ENCODE measurements around the gene MARCHF5. TPM values are rescaled to one million over a fixed set of nuclear protein-coding genes. Genes with fewer than 3 reads are reported as not detected.

MARCHF5 gene, protein sequence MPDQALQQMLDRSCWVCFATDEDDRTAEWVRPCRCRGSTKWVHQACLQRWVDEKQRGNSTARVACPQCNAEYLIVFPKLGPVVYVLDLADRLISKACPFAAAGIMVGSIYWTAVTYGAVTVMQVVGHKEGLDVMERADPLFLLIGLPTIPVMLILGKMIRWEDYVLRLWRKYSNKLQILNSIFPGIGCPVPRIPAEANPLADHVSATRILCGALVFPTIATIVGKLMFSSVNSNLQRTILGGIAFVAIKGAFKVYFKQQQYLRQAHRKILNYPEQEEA
- 10 to 100 TPM in 1 of 2 donors, 1 to 10 TPM in 1; 9.7 to 18.4 TPM for total RNA-seq
- polyA plus RNA-seq: 10 to 100 TPM; 15.0 to 18.1 TPM

DNA sequence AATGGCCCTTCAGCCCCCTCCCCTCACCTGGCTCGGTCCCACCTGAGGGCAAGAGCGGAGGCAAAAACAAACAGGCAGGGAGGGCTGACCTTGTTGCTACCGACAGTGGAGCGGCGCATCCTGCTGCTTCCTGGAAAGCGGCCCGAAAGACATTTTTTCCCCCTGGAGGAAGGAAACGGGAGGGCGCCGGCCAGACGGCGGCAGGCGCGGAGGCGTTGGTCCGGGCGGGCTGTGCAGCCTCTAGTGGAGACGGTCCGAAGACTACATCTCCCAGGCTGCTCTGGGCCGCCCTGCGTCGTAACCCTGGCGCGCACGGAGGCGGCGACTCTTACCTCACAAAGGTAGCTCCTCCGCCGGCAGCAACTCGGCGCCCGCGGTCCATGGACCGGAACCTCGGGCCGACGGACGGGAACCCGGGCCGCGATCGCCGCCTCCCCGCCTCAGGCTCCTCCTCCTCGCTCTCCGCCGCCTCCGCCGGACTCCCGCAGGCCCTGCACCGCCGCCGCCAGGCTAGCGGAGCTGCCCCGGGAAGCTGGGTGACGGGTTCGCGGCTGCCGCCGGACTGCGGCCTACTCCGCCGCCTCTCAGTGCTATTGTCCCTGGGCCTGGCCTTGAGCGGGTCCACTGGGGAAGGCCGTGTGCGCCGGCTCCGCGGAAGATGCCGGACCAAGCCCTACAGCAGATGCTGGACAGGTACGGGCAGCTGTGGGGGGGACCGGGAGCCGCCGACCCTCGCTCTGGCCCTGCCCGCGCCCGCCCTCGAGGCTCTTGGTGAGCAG lies at the start of gene MARCHF5, which contains the start of gene CPEB3:
Gene MARCHF5, plus strand, starts transcription at position 331 of the 779 bp plus-strand sequence. Its CDS starts 328 bp downstream, at position 659.
Gene CPEB3, minus strand, starts transcription at position 242 of the 779 bp plus-strand sequence. CDS start 50,728 bp downstream, outside the sequence.
- under 1% methylated on average over 79 of the region's 79 CpGs for WGBS
- H3K9me3 ChIP-seq (ENCODE audit: control insufficient read depth in 4 of 4, low read length in 3 of 4): no peaks in the 10 kb centered on the region

DNA sequence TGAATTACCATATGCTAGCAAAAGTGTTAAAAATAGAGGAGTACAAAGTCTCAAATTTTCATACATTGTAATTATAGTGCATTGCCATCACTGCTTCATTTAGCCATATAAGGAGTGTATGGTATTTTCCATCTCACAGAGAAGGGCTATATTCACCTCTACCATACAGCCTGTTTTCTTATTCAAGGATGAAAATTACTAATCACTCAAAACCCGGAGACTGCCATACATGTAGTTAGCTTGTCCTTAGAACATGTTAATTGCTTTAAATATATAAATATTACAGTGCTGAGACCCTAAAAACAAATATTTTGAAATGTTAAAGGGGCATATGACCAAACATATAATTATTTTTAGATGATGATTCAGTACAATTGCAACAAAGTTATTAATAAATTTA lies 49.5 kb upstream of the MARCHF5 start:
- DNase-seq (ENCODE audit: low spot score): no peak
- H3K9me3 ChIP-seq (ENCODE audit: control insufficient read depth in 4 of 4, low read length in 3 of 4): no peaks in the 10 kb centered on the region
- no peaks in the 10 kb centered on the region for H3K27me3 ChIP-seq (ENCODE audit: control insufficient read depth in 4 of 4, insufficient read depth in 4 of 4, low read length in 3 of 4)
- 59% methylated on average over 1 of the region's 1 CpG for WGBS
- peak overlapping the region; percentile 63 to 99 for H3K9ac ChIP-seq (ENCODE audit: low read depth in 1 of 2, low read length in 2 of 2)
- H3K36me3 ChIP-seq (ENCODE audit: control insufficient read depth in 4 of 4, insufficient read depth in 3 of 4, low read depth in 1 of 4, low read length in 3 of 4): no peaks in the 10 kb centered on the region
- H3K4me1 ChIP-seq (ENCODE audit: control insufficient read depth in 4 of 4, insufficient read depth in 4 of 4, low read length in 3 of 4): peaks cover 5 to 52% (median 31%) of the 10 kb centered on the region in 4 donors
- H3K27ac ChIP-seq (ENCODE audit: low read depth in 1 of 2, low read length in 2 of 2): peak overlapping the region; percentile 84 to 94
- H3K4me3 ChIP-seq (ENCODE audit: low read depth in 1 of 3, low read length in 3 of 3): peak overlapping the region; percentile 66 to 82 (median 73)
- TF ChIP-seq, protein P1, sequence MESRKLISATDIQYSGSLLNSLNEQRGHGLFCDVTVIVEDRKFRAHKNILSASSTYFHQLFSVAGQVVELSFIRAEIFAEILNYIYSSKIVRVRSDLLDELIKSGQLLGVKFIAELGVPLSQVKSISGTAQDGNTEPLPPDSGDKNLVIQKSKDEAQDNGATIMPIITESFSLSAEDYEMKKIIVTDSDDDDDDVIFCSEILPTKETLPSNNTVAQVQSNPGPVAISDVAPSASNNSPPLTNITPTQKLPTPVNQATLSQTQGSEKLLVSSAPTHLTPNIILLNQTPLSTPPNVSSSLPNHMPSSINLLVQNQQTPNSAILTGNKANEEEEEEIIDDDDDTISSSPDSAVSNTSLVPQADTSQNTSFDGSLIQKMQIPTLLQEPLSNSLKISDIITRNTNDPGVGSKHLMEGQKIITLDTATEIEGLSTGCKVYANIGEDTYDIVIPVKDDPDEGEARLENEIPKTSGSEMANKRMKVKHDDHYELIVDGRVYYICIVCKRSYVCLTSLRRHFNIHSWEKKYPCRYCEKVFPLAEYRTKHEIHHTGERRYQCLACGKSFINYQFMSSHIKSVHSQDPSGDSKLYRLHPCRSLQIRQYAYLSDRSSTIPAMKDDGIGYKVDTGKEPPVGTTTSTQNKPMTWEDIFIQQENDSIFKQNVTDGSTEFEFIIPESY (IDR thresholded peaks at IDR 0.05): no peak
- TF ChIP-seq NR2F2 (IDR thresholded peaks at IDR 0.05): no peak
- no peak for TF ChIP-seq EGR1 (IDR thresholded peaks at IDR 0.05; ENCODE audit: low read depth in 2 of 2)
- TF ChIP-seq RXRA (IDR thresholded peaks at IDR 0.05): no peak
- no peak for TF ChIP-seq TAF1 (conservative IDR thresholded peaks at IDR 0.05)
- no peak for TF ChIP-seq SP1 (IDR thresholded peaks at IDR 0.05)
- no peak for TF ChIP-seq FOXA1 (IDR thresholded peaks at IDR 0.05)
- TF ChIP-seq FOXA2 (IDR thresholded peaks at IDR 0.05): no peak
- TF ChIP-seq YY1 (IDR thresholded peaks at IDR 0.05): no peak
- TF ChIP-seq, protein P2, sequence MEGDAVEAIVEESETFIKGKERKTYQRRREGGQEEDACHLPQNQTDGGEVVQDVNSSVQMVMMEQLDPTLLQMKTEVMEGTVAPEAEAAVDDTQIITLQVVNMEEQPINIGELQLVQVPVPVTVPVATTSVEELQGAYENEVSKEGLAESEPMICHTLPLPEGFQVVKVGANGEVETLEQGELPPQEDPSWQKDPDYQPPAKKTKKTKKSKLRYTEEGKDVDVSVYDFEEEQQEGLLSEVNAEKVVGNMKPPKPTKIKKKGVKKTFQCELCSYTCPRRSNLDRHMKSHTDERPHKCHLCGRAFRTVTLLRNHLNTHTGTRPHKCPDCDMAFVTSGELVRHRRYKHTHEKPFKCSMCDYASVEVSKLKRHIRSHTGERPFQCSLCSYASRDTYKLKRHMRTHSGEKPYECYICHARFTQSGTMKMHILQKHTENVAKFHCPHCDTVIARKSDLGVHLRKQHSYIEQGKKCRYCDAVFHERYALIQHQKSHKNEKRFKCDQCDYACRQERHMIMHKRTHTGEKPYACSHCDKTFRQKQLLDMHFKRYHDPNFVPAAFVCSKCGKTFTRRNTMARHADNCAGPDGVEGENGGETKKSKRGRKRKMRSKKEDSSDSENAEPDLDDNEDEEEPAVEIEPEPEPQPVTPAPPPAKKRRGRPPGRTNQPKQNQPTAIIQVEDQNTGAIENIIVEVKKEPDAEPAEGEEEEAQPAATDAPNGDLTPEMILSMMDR (IDR thresholded peaks at IDR 0.05; ENCODE audit: low read depth, low read length, missing input control): no peak
- TF ChIP-seq HNF4A (conservative IDR thresholded peaks at IDR 0.05): no peak

More for the DNA sequence above, at the start of gene MARCHF5, which contains the start of gene CPEB3:
- H3K4me3 ChIP-seq (ENCODE audit: low read depth in 1 of 3, low read length in 3 of 3): peak within 1 kb of the TSS; percentile 82 to 99 (median 99)
- peaks cover 0 to 6% (median under 1%) of the 10 kb centered on the region in 4 donors for H3K36me3 ChIP-seq (ENCODE audit: control insufficient read depth in 4 of 4, insufficient read depth in 3 of 4, low read depth in 1 of 4, low read length in 3 of 4)
- peak; percentile 92 for DNase-seq (ENCODE audit: low spot score)
- no peaks in the 10 kb centered on the region for H3K27me3 ChIP-seq (ENCODE audit: control insufficient read depth in 4 of 4, insufficient read depth in 4 of 4, low read length in 3 of 4)
- TF ChIP-seq YY1 (IDR thresholded peaks at IDR 0.05) (peak; percentile 87), EGR1 (IDR thresholded peaks at IDR 0.05; ENCODE audit: low read depth in 2 of 2) (peak; percentile 79 to 80), RAD21 (IDR thresholded peaks at IDR 0.05) (peak; percentile 66 to 76), JUND (IDR thresholded peaks at IDR 0.05) (no peak), FOXA2 (IDR thresholded peaks at IDR 0.05) (no peak), NR2F2 (IDR thresholded peaks at IDR 0.05) (peak; percentile 38), HNF4A (conservative IDR thresholded peaks at IDR 0.05) (peak; percentile 43 to 49), GABPA (IDR thresholded peaks at IDR 0.05 in 1 of 2, conservative IDR thresholded peaks at IDR 0.05 in 1 of 2) (peak in 1 of 2 donors; percentile 79), HNF4G (IDR thresholded peaks at IDR 0.05) (no peak), SP1 (IDR thresholded peaks at IDR 0.05) (peak; percentile 65), RXRA (IDR thresholded peaks at IDR 0.05) (peak in 1 of 2 donors; percentile 19)
- TF ChIP-seq, protein P3, sequence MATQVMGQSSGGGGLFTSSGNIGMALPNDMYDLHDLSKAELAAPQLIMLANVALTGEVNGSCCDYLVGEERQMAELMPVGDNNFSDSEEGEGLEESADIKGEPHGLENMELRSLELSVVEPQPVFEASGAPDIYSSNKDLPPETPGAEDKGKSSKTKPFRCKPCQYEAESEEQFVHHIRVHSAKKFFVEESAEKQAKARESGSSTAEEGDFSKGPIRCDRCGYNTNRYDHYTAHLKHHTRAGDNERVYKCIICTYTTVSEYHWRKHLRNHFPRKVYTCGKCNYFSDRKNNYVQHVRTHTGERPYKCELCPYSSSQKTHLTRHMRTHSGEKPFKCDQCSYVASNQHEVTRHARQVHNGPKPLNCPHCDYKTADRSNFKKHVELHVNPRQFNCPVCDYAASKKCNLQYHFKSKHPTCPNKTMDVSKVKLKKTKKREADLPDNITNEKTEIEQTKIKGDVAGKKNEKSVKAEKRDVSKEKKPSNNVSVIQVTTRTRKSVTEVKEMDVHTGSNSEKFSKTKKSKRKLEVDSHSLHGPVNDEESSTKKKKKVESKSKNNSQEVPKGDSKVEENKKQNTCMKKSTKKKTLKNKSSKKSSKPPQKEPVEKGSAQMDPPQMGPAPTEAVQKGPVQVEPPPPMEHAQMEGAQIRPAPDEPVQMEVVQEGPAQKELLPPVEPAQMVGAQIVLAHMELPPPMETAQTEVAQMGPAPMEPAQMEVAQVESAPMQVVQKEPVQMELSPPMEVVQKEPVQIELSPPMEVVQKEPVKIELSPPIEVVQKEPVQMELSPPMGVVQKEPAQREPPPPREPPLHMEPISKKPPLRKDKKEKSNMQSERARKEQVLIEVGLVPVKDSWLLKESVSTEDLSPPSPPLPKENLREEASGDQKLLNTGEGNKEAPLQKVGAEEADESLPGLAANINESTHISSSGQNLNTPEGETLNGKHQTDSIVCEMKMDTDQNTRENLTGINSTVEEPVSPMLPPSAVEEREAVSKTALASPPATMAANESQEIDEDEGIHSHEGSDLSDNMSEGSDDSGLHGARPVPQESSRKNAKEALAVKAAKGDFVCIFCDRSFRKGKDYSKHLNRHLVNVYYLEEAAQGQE (IDR thresholded peaks at IDR 0.05): peak; percentile 75
- TF ChIP-seq, protein P4, sequence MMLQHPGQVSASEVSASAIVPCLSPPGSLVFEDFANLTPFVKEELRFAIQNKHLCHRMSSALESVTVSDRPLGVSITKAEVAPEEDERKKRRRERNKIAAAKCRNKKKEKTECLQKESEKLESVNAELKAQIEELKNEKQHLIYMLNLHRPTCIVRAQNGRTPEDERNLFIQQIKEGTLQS (IDR thresholded peaks at IDR 0.05): no peak
- TF ChIP-seq, protein P2 (IDR thresholded peaks at IDR 0.05; ENCODE audit: low read depth, low read length, missing input control): peak; percentile 67
- H3K9ac ChIP-seq (ENCODE audit: low read depth in 1 of 2, low read length in 2 of 2): peak within 1 kb of the TSS; percentile 94 to 96
- peak within 1 kb of the TSS; percentile 93 to 100 for H3K27ac ChIP-seq (ENCODE audit: low read depth in 1 of 2, low read length in 2 of 2)
- H3K4me1 ChIP-seq (ENCODE audit: control insufficient read depth in 4 of 4, insufficient read depth in 4 of 4, low read length in 3 of 4): peaks cover 5 to 10% (median 8%) of the 10 kb centered on the region in 4 donors

All from liver (tissue), 9 donors.